Caki2 (cell line): ENCODE results near the gene ERCC6L. TPM values are rescaled to one million over a fixed set of nuclear protein-coding genes. Genes with fewer than 3 reads are reported as not detected.
"Not testable (repeated sequence)": the region's sequence is repeated elsewhere in the genome, so short reads cannot be mapped to it uniquely, and the experiment has no call there.

ENCODE experiments used
- DNase-seq: peaks from one replicate; pipeline ENCODE4 v3.0.0-alpha.2; 2015; ENCODE audit warnings: low read depth
- in situ Hi-C: cut with HindIII; loops from 2 replicates; pipeline ENCODE4 v1.10.0; 2016; ENCODE audit warnings: low sequenced_read_pairs, low pct_unique_long_range_greater_than_20kb, mixed read lengths
- total RNA-seq: library from RNA; depleted of rRNA; stranded (reverse); fragments of >200 nt; shearing (Covaris generic); gene quantifications from 2 replicates; pipeline ENCODE4 v1.2.3, GENCODE V29; 2014; ENCODE audit warnings: low replicate concordance; rRNA removed

ERCC6L gene
- total RNA-seq, 1 experiment from 2014 or later, result 3.4 TPM

GRCh38 chrX:72182924-72183323, 55.9 kb downstream of the ERCC6L start:
- in situ Hi-C loops, result no loop called here
- DNase-seq, result no peak

- peak; percentile 96 for DNase-seq
- in situ Hi-C loops, result no loop called here
Observed at GRCh38 chrX:72181178-72182125, 57.4 kb downstream of the ERCC6L start, which contains the start of gene PIN4. Gene PIN4, plus strand, starts transcription at chrX:72181757. Its CDS starts 29 bp downstream, at chrX:72181786.

GRCh38 chrX:72180539-72180938, 58.3 kb downstream of the ERCC6L start:
- peak; percentile 0 for DNase-seq
- in situ Hi-C loops, result no loop called here

- DNase-seq, result no peak
- in situ Hi-C loops, result no loop called here
Observed at GRCh38 chrX:72176981-72177380, 61.8 kb downstream of the ERCC6L start.

GRCh38 chrX:72176289-72176688, 62.5 kb downstream of the ERCC6L start:
- in situ Hi-C loops, DNase-seq: not testable (repeated sequence)

GRCh38 chrX:72169008-72169728, 69.7 kb downstream of the ERCC6L start:
- no peak for DNase-seq
- in situ Hi-C loops, result no loop called here

- in situ Hi-C loops, result no loop called here
- no peak for DNase-seq
Observed at GRCh38 chrX:72165551-72165950, 73.3 kb downstream of the ERCC6L start.

- in situ Hi-C loops, result no loop called here
- DNase-seq, result no peak
Observed at GRCh38 chrX:72159769-72160168, 79.1 kb downstream of the ERCC6L start.

GRCh38 chrX:72158773-72159172, 80.1 kb downstream of the ERCC6L start:
- in situ Hi-C loops, result no loop called here

More at GRCh38 chrX:72158773-72159172, 80.1 kb downstream of the ERCC6L start:
- no peak for DNase-seq

Other genes starting within 250 kb of the ERCC6L start
- 0.27 and 0.90 TPM in 2 replicates for gene RTL5, start 107.1 kb downstream of the ERCC6L start, total RNA-seq
- 7.1 and 9.1 TPM in 2 replicates for gene PIN4, start 57.3 kb downstream of the ERCC6L start, total RNA-seq
- 822 and 904 TPM in 2 replicates for gene RPS4X, start 38.2 kb upstream of the ERCC6L start, total RNA-seq
- gene CITED1, start 66.9 kb upstream of the ERCC6L start, total RNA-seq, result not detected in 2 replicates